CD4-positive, alpha-beta T cell treated with Interleukin-10 for 1 hour (primary cell): Measurements from ENCODE around the gene TBX4.
"Not testable (repeated sequence)": the region's sequence is repeated elsewhere in the genome, so short reads cannot be mapped to it uniquely, and the experiment has no call there.

Source experiments
- DNase-seq: peaks from one replicate; pipeline ENCODE4 v3.0.0-alpha.2; 2020

The TBX4 gene

GRCh38 chr17:61431594-61432311 lies 20.5 kb upstream of the TBX4 start:
- no peak for DNase-seq

GRCh38 chr17:61436273-61436672 lies 15.9 kb upstream of the TBX4 start:
- DNase-seq, result no peak

- no peak for DNase-seq
Measured at GRCh38 chr17:61436995-61437704, 15.1 kb upstream of the TBX4 start.

GRCh38 chr17:61440697-61441096 lies 11.5 kb upstream of the TBX4 start:
- DNase-seq, result no peak

- not testable (repeated sequence) for DNase-seq
Measured at GRCh38 chr17:61441507-61441906, 10.7 kb upstream of the TBX4 start.

GRCh38 chr17:61442136-61442775 lies 10.0 kb upstream of the TBX4 start:
- no peak for DNase-seq

- DNase-seq, result no peak
Measured at GRCh38 chr17:61442878-61443474, 9.2 kb upstream of the TBX4 start.

GRCh38 chr17:61443475-61443882 lies 8.7 kb upstream of the TBX4 start:
- DNase-seq, result no peak

GRCh38 chr17:61444075-61444474 lies 8.1 kb upstream of the TBX4 start:
- no peak for DNase-seq

- no peak for DNase-seq
Measured at GRCh38 chr17:61444831-61445230, 7.4 kb upstream of the TBX4 start.

- no peak for DNase-seq
Measured at GRCh38 chr17:61447358-61447757, 4.9 kb upstream of the TBX4 start.

GRCh38 chr17:61448042-61448441 lies 4.2 kb upstream of the TBX4 start:
- DNase-seq, result no peak

GRCh38 chr17:61449140-61449539 lies 3.1 kb upstream of the TBX4 start:
- not testable (repeated sequence) for DNase-seq

- no peak for DNase-seq
Measured at GRCh38 chr17:61449707-61450640, 2.2 kb upstream of the TBX4 start.

- DNase-seq, result no peak
Measured at GRCh38 chr17:61450641-61451537, 1.3 kb upstream of the TBX4 start.

GRCh38 chr17:61451538-61452300 lies 503 bp upstream of the TBX4 start:
- DNase-seq, result no peak

GRCh38 chr17:61453566-61454380 lies 1.6 kb downstream of the TBX4 start:
- DNase-seq, result no peak

- DNase-seq, result no peak
Measured at GRCh38 chr17:61454381-61455323, 2.4 kb downstream of the TBX4 start.
